WERI-Rb-1 (cell line): Measurements from ENCODE around the gene PRKAG2.
"Not testable (repeated sequence)": the region's sequence is repeated elsewhere in the genome, so short reads cannot be mapped to it uniquely, and the experiment has no call there.

Experiments
- DNase-seq: peaks from one replicate; pipeline ENCODE4 v3.0.0-alpha.2; 2020
- H3K27ac ChIP-seq: fragments of 250-450 bp; sonication (Bioruptor Pico); 2 replicates; pipeline ENCODE4 v1.5.1; 2020; ENCODE audit warnings: mild to moderate bottlenecking, moderate library complexity
- H3K27me3 ChIP-seq: fragments of 250-450 bp; sonication (Bioruptor Pico); 2 replicates; pipeline ENCODE4 v1.5.1; 2021; ENCODE audit warnings: mild to moderate bottlenecking, low read depth, moderate library complexity; ENCODE audit not compliant: insufficient read depth, severe bottlenecking
- H3K36me3 ChIP-seq: fragments of 250-450 bp; sonication (Bioruptor Pico); 2 replicates; pipeline ENCODE4 v1.5.1; 2020; ENCODE audit warnings: mild to moderate bottlenecking, moderate library complexity
- H3K4me3 ChIP-seq: 2 replicates; pipeline ENCODE4 v1.5.1; 2011; ENCODE audit warnings: low read depth, mild to moderate bottlenecking, control low read depth, low read length
- H3K9me3 ChIP-seq: fragments of 250-450 bp; sonication (Bioruptor Pico); 2 replicates; pipeline ENCODE4 v1.5.1; 2021; ENCODE audit warnings: mild to moderate bottlenecking, moderate library complexity; ENCODE audit not compliant: severe bottlenecking
- CTCF ChIP-seq: IDR thresholded peaks from 2 replicates; pipeline ENCODE4 v1.5.1; 2011; ENCODE audit warnings: low read depth, mild to moderate bottlenecking, control low read depth, inconsistent platforms, low read length

Gene PRKAG2

GRCh38 chr7:151801291-151801690 is 75.6 kb downstream of the PRKAG2 start:
- H3K9me3 ChIP-seq: no peaks in the 10 kb centered on the region
- no peak for DNase-seq
- no peak overlapping the region for H3K4me3 ChIP-seq
- no peak for TF ChIP-seq CTCF
- H3K27ac ChIP-seq: no peak overlapping the region
- H3K36me3 ChIP-seq: no peaks in the 10 kb centered on the region
- no peaks in the 10 kb centered on the region for H3K27me3 ChIP-seq

GRCh38 chr7:151800861-151801260 is 76.1 kb downstream of the PRKAG2 start:
- Histone ChIP-seq H3K27me3 (no peaks in the 10 kb centered on the region), H3K9me3 (no peaks in the 10 kb centered on the region), H3K27ac (no peak overlapping the region), H3K36me3 (no peaks in the 10 kb centered on the region), H3K4me3 (no peak overlapping the region)
- no peak for TF ChIP-seq CTCF
- DNase-seq: no peak

GRCh38 chr7:151800391-151800790 is 76.5 kb downstream of the PRKAG2 start:
- TF ChIP-seq CTCF: no peak
- H3K27me3 ChIP-seq: no peaks in the 10 kb centered on the region
- no peaks in the 10 kb centered on the region for H3K36me3 ChIP-seq
- DNase-seq: no peak
- no peak overlapping the region for H3K27ac ChIP-seq
- H3K9me3 ChIP-seq: no peaks in the 10 kb centered on the region
- H3K4me3 ChIP-seq: no peak overlapping the region

- Histone ChIP-seq H3K27ac (peak overlapping the region; percentile 36), H3K27me3 (no peaks in the 10 kb centered on the region), H3K36me3 (no peaks in the 10 kb centered on the region), H3K9me3 (no peaks in the 10 kb centered on the region), H3K4me3 (no peak overlapping the region)
- TF ChIP-seq CTCF: no peak
- DNase-seq: no peak
These were observed 77.4 kb downstream of the PRKAG2 start for GRCh38 chr7:151799506-151799905.

GRCh38 chr7:151798851-151799448 is 78.0 kb downstream of the PRKAG2 start:
- no peaks in the 10 kb centered on the region for H3K36me3 ChIP-seq
- H3K9me3 ChIP-seq: no peaks in the 10 kb centered on the region
- no peak for TF ChIP-seq CTCF
- no peak overlapping the region for H3K4me3 ChIP-seq
- no peaks in the 10 kb centered on the region for H3K27me3 ChIP-seq
- peak overlapping the region; percentile 36 for H3K27ac ChIP-seq
- DNase-seq: no peak

GRCh38 chr7:151797667-151798307 is 79.1 kb downstream of the PRKAG2 start:
- not testable (repeated sequence) for H3K4me3 ChIP-seq, H3K9me3 ChIP-seq, H3K27ac ChIP-seq, H3K36me3 ChIP-seq, H3K27me3 ChIP-seq
- DNase-seq: peak; percentile 28
